ENCODE data around the gene PLCXD3. TPM values are rescaled to one million over a fixed set of nuclear protein-coding genes. Genes with fewer than 3 reads are reported as not detected.

The PLCXD3 gene
- total RNA-seq, 2 donors from 2014 or later = 1.1 to 3.5 TPM

GRCh38 chr5:41338136-41338675 is 172.2 kb downstream of the PLCXD3 start:
- Histone ChIP-seq H3K27me3 (replicated peaks; ENCODE audit: insufficient read depth) (no peaks in the 10 kb centered on the region), H3K4me3 (no peak overlapping the region), H3K9me3 (no peaks in the 10 kb centered on the region), H3K4me1 (replicated peaks) (no peaks in the 10 kb centered on the region), H3K36me3 (no peaks in the 10 kb centered on the region), H3K27ac (no peak overlapping the region)
- WGBS = 56% methylated on average over 2 of the region's 2 CpGs
- no peak for DNase-seq (ENCODE audit: low spot score)
- no peak for TF ChIP-seq CTCF (IDR thresholded peaks at IDR 0.05)
- TF ChIP-seq POLR2AphosphoS5 (IDR thresholded peaks at IDR 0.05) = no peak
- no peak for TF ChIP-seq POLR2A (IDR thresholded peaks at IDR 0.05)
- intact Hi-C loops (cut with DNase I) = no loop called here

GRCh38 chr5:41337724-41338123 is 172.7 kb downstream of the PLCXD3 start:
- H3K27ac ChIP-seq = no peak overlapping the region
- TF ChIP-seq POLR2AphosphoS5 (IDR thresholded peaks at IDR 0.05) (no peak), CTCF (IDR thresholded peaks at IDR 0.05) (no peak), POLR2A (IDR thresholded peaks at IDR 0.05) (no peak)

GRCh38 chr5:41337216-41337615 is 173.2 kb downstream of the PLCXD3 start:
- Histone ChIP-seq H3K27me3 (replicated peaks; ENCODE audit: insufficient read depth) (no peaks in the 10 kb centered on the region), H3K9me3 (no peaks in the 10 kb centered on the region), H3K27ac (no peak overlapping the region), H3K4me1 (replicated peaks) (no peaks in the 10 kb centered on the region), H3K4me3 (no peak overlapping the region), H3K36me3 (no peaks in the 10 kb centered on the region)
- no peak for DNase-seq (ENCODE audit: low spot score)
- intact Hi-C loops (cut with DNase I) = no loop called here
- TF ChIP-seq CTCF (IDR thresholded peaks at IDR 0.05) (no peak), POLR2A (IDR thresholded peaks at IDR 0.05) (no peak), POLR2AphosphoS5 (IDR thresholded peaks at IDR 0.05) (no peak)

More at GRCh38 chr5:41337724-41338123, 172.7 kb downstream of the PLCXD3 start:
- no peaks in the 10 kb centered on the region for H3K9me3 ChIP-seq
- H3K36me3 ChIP-seq = no peaks in the 10 kb centered on the region
- H3K4me3 ChIP-seq = no peak overlapping the region
- DNase-seq (ENCODE audit: low spot score) = no peak
- H3K4me1 ChIP-seq (replicated peaks) = no peaks in the 10 kb centered on the region
- intact Hi-C loops (cut with DNase I) = no loop called here
- no peaks in the 10 kb centered on the region for H3K27me3 ChIP-seq (replicated peaks; ENCODE audit: insufficient read depth)

- intact Hi-C loops (cut with DNase I) = no loop called here
- WGBS = 80% methylated on average over 1 of the region's 1 CpG
- no peak for TF ChIP-seq CTCF (IDR thresholded peaks at IDR 0.05)
- no peak for TF ChIP-seq POLR2AphosphoS5 (IDR thresholded peaks at IDR 0.05)
These were observed 173.9 kb downstream of the PLCXD3 start for GRCh38 chr5:41336471-41336870.

GRCh38 chr5:41335596-41336181 is 174.7 kb downstream of the PLCXD3 start:
- H3K4me1 ChIP-seq (replicated peaks) = no peaks in the 10 kb centered on the region
- no peaks in the 10 kb centered on the region for H3K36me3 ChIP-seq
- no peak overlapping the region for H3K27ac ChIP-seq
- intact Hi-C loops (cut with DNase I) = no loop called here
- H3K9me3 ChIP-seq = no peaks in the 10 kb centered on the region
- WGBS = 70% methylated on average over 4 of the region's 4 CpGs
- no peaks in the 10 kb centered on the region for H3K27me3 ChIP-seq (replicated peaks; ENCODE audit: insufficient read depth)
- no peak for TF ChIP-seq POLR2A (IDR thresholded peaks at IDR 0.05)
- no peak for TF ChIP-seq POLR2AphosphoS5 (IDR thresholded peaks at IDR 0.05)
- TF ChIP-seq CTCF (IDR thresholded peaks at IDR 0.05) = no peak
- DNase-seq (ENCODE audit: low spot score) = no peak
- no peak overlapping the region for H3K4me3 ChIP-seq

More at GRCh38 chr5:41336471-41336870, 173.9 kb downstream of the PLCXD3 start:
- no peaks in the 10 kb centered on the region for H3K36me3 ChIP-seq
- H3K4me3 ChIP-seq = no peak overlapping the region
- H3K4me1 ChIP-seq (replicated peaks) = no peaks in the 10 kb centered on the region
- H3K9me3 ChIP-seq = no peaks in the 10 kb centered on the region
- no peak for DNase-seq (ENCODE audit: low spot score)
- H3K27me3 ChIP-seq (replicated peaks; ENCODE audit: insufficient read depth) = no peaks in the 10 kb centered on the region
- no peak overlapping the region for H3K27ac ChIP-seq

All from prostate gland (tissue), 2 donors.